Glomerular visceral epithelial cell (primary cell): ENCODE results near the gene CCDC107.
A peak's percentile ranks its signal among the peaks of the same experiment; 100 is the strongest.

ENCODE experiments used
- DNase-seq: peaks from one replicate; pipeline ENCODE4 v3.0.0-alpha.2; 2016; ENCODE audit errors: extremely low spot score

Gene CCDC107

DNA sequence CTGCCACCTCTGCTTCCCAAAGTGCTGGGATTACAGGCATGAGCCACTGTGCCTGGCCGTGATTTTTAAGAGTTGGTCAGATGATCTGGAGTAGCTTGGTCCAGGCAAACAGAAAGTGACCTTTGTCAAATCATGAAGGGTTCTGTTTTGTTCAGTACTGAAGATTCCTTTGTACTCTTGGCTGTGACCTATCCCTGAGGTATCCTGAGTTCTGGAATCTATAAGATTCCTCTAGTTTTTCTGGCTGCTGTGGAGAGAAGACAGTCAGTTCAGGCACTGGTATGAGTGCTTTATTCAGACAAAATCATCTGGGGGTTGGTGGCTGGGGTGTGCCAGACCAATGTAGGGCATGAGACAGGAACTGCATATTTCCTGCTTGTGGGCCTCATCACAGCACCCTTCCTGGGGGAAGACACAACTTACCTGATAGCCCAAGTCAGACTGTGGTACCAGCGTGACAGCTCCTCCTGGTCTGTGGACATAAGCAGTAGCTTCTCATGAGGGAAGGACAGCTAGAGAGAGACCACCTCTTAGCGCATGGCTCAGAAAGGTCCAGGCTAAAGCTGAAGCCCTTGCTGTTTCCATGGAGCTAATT, 3.8 kb downstream of the CCDC107 start:
- no peak for DNase-seq

DNA sequence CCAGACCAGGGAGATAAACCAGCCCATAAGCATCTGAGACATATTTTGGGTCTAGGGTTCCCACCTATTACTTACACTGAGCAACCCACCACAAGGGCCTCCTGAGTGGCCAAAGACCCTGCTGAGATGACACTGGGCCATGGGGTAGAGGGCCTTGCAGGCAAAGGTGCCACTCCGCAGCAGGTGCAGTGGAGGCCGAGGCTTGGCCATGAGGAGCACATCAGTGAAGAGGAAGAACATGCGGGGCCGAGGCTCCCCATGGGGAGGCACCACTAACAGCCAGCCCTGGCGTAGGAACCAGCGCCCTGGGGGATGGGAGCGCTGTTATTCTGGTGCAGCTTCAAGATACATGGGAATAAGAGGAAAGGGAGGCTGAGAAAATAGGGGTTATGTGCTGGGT, 4.3 kb downstream of the CCDC107 start:
- DNase-seq, result no peak

- peak; percentile 87 for DNase-seq
These were observed 6.7 kb downstream of the CCDC107 start, which contains the start of gene ARHGEF39 for GRCh38 chr9:35664531-35665470. Gene ARHGEF39, minus strand, starts transcription at chr9:35665195. Its CDS starts 26 bp downstream, at chr9:35665169.

DNA sequence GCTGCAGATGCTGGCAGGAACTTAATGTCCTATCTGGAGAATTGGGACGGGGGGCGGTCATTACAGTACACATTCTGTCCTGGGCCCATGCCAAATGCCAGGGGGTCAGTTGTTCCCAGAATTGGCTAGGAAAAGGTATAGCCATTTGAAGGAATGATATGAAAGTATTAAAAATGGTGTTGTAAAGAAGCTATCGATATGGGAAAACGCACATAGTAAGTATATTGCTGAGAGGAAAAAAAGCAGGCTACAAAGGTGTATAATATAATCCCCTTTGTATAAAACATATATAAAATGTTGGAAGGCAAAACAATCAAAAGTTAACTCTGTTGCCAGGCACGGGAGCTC, 7.4 kb downstream of the CCDC107 start:
- DNase-seq, result no peak

GRCh38 chr9:35666045-35666444, 8.0 kb downstream of the CCDC107 start:
- peak; percentile 67 for DNase-seq

- no peak for DNase-seq
These were observed 8.5 kb downstream of the CCDC107 start for GRCh38 chr9:35666549-35666948.

GRCh38 chr9:35667939-35668338, 9.8 kb downstream of the CCDC107 start:
- DNase-seq, result no peak

- DNase-seq, result peak; percentile 92
These were observed 11.4 kb downstream of the CCDC107 start for GRCh38 chr9:35669331-35670145.

DNA sequence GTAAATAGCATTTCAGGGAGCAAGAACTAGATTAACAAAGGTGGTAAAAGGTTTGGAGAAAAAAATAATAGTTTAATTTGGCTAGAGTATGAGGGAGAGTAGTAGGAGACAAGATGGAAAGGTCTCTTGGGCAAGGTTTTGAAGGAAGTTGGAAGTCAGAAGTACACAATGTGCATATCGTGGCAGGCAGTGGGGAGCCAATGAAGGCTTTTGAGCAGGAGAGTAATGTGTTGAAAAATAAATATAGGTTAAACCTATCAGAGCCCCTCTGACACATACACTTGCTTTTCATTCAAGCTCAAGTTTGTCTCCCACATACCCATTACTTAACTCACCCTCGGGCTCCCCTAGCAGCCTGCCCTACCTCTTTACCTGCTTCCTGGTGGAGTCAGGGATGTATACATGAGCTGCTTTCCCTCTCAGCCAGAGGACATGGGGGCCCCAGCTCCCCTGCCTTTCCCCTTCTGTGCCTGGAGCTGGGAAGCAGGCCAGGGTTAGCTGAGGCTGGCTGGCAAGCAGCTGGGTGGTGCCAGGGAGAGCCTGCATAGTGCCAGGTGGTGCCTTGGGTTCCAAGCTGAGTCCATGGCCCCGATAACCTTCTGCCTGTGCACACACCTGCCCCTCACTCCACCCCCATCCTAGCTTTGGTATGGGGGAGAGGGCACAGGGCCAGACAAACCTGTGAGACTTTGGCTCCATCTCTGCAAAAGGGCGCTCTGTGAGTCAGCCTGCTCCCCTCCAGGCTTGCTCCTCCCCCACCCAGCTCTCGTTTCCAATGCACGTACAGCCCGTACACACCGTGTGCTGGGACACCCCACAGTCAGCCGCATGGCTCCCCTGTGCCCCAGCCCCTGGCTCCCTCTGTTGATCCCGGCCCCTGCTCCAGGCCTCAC, 15.3 kb downstream of the CCDC107 start, which contains the start of gene CA9:
Gene CA9 (plus strand): TSS at position 797 of the 893 bp plus-strand sequence. CDS start 32 bp downstream, at position 829.
- DNase-seq, result no peak

DNA sequence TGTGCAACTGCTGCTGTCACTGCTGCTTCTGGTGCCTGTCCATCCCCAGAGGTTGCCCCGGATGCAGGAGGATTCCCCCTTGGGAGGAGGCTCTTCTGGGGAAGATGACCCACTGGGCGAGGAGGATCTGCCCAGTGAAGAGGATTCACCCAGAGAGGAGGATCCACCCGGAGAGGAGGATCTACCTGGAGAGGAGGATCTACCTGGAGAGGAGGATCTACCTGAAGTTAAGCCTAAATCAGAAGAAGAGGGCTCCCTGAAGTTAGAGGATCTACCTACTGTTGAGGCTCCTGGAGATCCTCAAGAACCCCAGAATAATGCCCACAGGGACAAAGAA, 15.9 kb downstream of the CCDC107 start:
- DNase-seq, result no peak

DNA sequence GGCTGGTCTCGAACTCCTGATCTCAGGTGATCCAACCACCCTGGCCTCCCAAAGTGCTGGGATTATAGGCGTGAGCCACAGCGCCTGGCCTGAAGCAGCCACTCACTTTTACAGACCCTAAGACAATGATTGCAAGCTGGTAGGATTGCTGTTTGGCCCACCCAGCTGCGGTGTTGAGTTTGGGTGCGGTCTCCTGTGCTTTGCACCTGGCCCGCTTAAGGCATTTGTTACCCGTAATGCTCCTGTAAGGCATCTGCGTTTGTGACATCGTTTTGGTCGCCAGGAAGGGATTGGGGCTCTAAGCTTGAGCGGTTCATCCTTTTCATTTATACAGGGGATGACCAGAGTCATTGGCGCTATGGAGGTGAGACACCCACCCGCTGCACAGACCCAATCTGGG, 17.1 kb downstream of the CCDC107 start:
- no peak for DNase-seq

DNA sequence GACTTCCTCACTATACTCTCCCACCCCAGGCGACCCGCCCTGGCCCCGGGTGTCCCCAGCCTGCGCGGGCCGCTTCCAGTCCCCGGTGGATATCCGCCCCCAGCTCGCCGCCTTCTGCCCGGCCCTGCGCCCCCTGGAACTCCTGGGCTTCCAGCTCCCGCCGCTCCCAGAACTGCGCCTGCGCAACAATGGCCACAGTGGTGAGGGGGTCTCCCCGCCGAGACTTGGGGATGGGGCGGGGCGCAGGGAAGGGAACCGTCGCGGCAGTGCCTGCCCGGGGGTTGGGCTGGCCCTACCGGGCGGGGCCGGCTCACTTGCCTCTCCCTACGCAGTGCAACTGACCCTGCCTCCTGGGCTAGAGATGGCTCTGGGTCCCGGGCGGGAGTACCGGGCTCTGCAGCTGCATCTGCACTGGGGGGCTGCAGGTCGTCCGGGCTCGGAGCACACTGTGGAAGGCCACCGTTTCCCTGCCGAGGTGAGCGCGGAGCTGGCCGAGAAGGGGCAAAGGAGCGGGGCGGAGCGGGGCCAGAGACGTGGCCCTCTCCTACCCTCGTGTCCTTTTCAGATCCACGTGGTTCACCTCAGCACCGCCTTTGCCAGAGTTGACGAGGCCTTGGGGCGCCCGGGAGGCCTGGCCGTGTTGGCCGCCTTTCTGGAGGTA, 17.8 kb downstream of the CCDC107 start:
- DNase-seq, result no peak

DNA sequence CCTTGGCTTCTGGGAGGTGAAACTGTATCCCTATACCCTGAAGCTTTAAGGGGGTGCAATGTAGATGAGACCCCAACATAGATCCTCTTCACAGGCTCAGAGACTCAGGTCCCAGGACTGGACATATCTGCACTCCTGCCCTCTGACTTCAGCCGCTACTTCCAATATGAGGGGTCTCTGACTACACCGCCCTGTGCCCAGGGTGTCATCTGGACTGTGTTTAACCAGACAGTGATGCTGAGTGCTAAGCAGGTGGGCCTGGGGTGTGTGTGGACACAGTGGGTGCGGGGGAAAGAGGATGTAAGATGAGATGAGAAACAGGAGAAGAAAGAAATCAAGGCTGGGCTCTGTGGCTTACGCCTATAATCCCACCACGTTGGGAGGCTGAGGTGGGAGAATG, 21.0 kb downstream of the CCDC107 start:
- no peak for DNase-seq

- DNase-seq, result no peak
These were observed 21.8 kb downstream of the CCDC107 start for GRCh38 chr9:35679766-35680330.

GRCh38 chr9:35680331-35681105, 22.4 kb downstream of the CCDC107 start:
- DNase-seq, result no peak

DNA sequence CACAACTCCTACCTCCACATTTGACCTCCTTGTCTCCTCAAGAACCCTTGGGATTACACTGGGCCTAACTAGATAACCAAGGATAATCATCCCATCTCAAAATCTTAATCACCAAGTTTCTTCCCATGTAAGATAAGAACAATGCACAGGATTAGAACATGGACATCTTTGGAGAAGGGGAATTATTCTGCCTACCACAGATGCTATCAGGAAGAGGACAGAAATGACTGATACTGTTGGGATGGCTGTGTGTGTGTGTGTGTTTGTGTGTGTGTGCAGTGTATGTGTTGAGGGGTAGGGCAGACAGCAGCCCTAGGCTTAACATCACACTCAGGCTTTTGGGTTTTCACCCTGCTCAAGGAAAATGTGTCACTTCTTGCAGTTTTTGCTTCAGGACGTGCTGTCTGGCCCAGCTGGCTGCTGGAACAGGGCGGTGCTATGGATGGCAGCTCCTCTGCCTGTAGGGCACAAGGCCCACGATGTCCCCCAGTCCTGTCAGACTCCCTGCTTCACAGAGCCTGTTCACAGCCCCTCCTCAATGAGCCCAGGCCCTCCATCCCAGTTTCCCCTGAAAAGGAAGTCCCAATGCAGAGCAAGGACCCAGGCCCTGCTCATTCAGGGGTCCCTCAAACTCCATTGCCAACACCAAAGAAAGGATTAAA, 23.4 kb downstream of the CCDC107 start:
- no peak for DNase-seq

- no peak for DNase-seq
These were observed 24.0 kb downstream of the CCDC107 start for GRCh38 chr9:35682051-35682450.

- no peak for DNase-seq
These were observed 24.6 kb downstream of the CCDC107 start for GRCh38 chr9:35682520-35683315.
